PC-9 (cell line): ENCODE measurements around the gene NLRP8. TPM values are rescaled to one million over a fixed set of nuclear protein-coding genes. Genes with fewer than 3 reads are reported as not detected.

Source experiments
- BruUV-seq: library from RNA; stranded (reverse); fragments of 400-500 nt; replicated peaks from 2 replicates; lab custom pipeline; 2021; lab: Mats Ljungman, UMichigan
- CTCF ChIA-PET: fragments of 300-600 bp; sonication (Branson Sonifier 250); formaldehyde crosslinking; loops from one replicate; lab custom pipeline; 2022; ENCODE audit warnings: antibody characterized with exemption; lab: Charles Lee
- POLR2A ChIA-PET: fragments of 300-600 bp; sonication (Branson Sonifier 250); formaldehyde crosslinking; loops from one replicate; lab custom pipeline; 2022; ENCODE audit warnings: antibody characterized with exemption; ENCODE audit not compliant: unreplicated experiment; lab: Charles Lee
- DNase-seq, 2 experiments: peaks; one replicate each; pipeline versions ENCODE4 v3.0.0 to v3.0.0-alpha.2; 2015 to 2022; ENCODE audit warnings: mixed read lengths in 1 of 2
- H2AFZ ChIP-seq: fragments of 200-600 bp; sonication (generic); 2 replicates; pipeline ENCODE4 v1.8.1; 2017; ENCODE audit warnings: antibody characterized with exemption
- H3F3A ChIP-seq: fragments of 200-600 bp; sonication (generic); 2 replicates; pipeline ENCODE4 v1.8.1; 2017; ENCODE audit warnings: antibody characterized with exemption, mild to moderate bottlenecking, low read depth; ENCODE audit not compliant: insufficient read depth
- H3K27ac ChIP-seq: fragments of 200-600 bp; sonication (generic); 2 replicates; pipeline ENCODE4 v1.6.1; 2016; ENCODE audit warnings: mixed run types
- H3K27me3 ChIP-seq: fragments of 200-600 bp; sonication (generic); 2 replicates; pipeline ENCODE4 v1.6.1; 2016; ENCODE audit warnings: low read depth, mixed run types; ENCODE audit not compliant: insufficient read depth
- H3K36me3 ChIP-seq: fragments of 200-600 bp; sonication (generic); 2 replicates; pipeline ENCODE4 v1.6.1; 2016; ENCODE audit warnings: low read depth, mixed run types
- H3K4me1 ChIP-seq: fragments of 200-600 bp; sonication (generic); replicated peaks from 2 replicates; pipeline ENCODE4 v1.6.1; 2016; ENCODE audit warnings: mixed run types; ENCODE audit not compliant: insufficient read depth
- H3K4me2 ChIP-seq: fragments of 200-600 bp; sonication (generic); 2 replicates; pipeline ENCODE4 v1.6.1; 2017; ENCODE audit warnings: mixed run types
- H3K4me3 ChIP-seq: fragments of 200-600 bp; sonication (generic); 2 replicates; pipeline ENCODE4 v1.6.1; 2016; ENCODE audit warnings: mixed run types
- H3K79me2 ChIP-seq: fragments of 200-600 bp; sonication (generic); 2 replicates; pipeline ENCODE4 v1.6.1; 2017; ENCODE audit warnings: low read depth, mixed run types
- H3K9me2 ChIP-seq: fragments of 200-600 bp; sonication (generic); 2 replicates; pipeline ENCODE4 v1.8.1; 2017; ENCODE audit warnings: mild to moderate bottlenecking; ENCODE audit not compliant: insufficient read depth
- H3K9me3 ChIP-seq: fragments of 200-600 bp; sonication (generic); 2 replicates; pipeline ENCODE4 v1.8.1; 2016; ENCODE audit warnings: low read depth; ENCODE audit not compliant: insufficient read depth
- H4K20me1 ChIP-seq: fragments of 200-600 bp; sonication (generic); 2 replicates; pipeline ENCODE4 v1.8.1; 2017; ENCODE audit not compliant: insufficient read depth
- EZH2 ChIP-seq: fragments of 200-600 bp; sonication (generic); IDR thresholded peaks from 2 replicates; pipeline ENCODE4 v1.8.0; 2017; ENCODE audit warnings: antibody characterized with exemption, low read depth
- intact Hi-C: fragments of 100-400 bp; cut with micrococcal nuclease; formaldehyde crosslinking; loops from one replicate; pipeline ENCODE4 v1.10.0; 2022; ENCODE audit not compliant: unreplicated experiment
- total RNA-seq: library from RNA; stranded (reverse); gene quantifications from 2 replicates; pipeline ENCODE4 v1.2.3, GENCODE V29; 2021
- TF ChIP-seq, protein P1 (sequence below): fragments of 200-600 bp; sonication (generic); conservative IDR thresholded peaks from 2 replicates; pipeline ENCODE4 v1.6.1; 2017; ENCODE audit warnings: mixed run types, antibody characterized with exemption, mild to moderate bottlenecking, moderate library complexity

NLRP8 gene
- total RNA-seq, 1 experiment from 2014 or later, result not detected

DNA sequence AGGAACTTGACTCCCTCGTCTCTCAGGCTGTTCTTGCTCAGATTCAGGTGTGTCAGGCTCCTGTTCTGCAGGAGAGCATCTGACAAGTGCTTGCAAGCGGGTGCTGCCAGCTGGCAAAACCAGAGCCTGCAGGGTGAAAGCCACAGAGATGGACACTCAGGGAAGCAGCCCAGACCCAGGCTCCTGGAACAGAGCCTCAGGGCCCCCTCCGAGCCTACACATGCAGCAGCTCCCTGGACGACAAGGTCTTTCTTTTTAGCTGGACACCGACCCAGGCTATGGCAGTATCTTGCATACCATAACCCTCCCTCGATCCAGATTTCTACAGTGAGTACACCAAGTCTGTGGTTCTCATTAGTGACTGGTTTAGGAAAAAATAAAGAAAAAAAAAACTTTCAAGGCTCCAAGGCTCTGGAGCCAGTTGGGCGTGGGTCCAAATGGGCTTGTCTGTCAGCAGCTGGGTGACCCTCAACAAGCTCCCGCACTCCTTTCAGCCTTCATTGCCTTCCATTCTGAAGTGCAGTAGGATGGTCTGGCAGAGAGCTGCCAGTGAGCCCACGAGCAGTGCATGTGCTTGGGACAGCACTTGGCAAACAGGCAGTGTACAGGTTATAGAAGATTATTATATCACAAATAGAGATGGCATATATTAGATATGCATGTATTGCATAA is 45.4 kb upstream of the NLRP8 start:
- Histone ChIP-seq H3K27me3 (peaks cover 74% of the 10 kb centered on the region), H3K27ac (no peak overlapping the region), H3K4me2 (no peak overlapping the region), H4K20me1 (no peaks in the 10 kb centered on the region), H3K9me2 (no peaks in the 10 kb centered on the region), H3K36me3 (no peaks in the 10 kb centered on the region), H3K4me1 (no peaks in the 10 kb centered on the region), H2AFZ (no peak overlapping the region), H3F3A (no peaks in the 10 kb centered on the region), H3K9me3 (no peaks in the 10 kb centered on the region), H3K4me3 (no peak overlapping the region), H3K79me2 (no peaks in the 10 kb centered on the region)
- intact Hi-C loops, result no loop called here
- TF ChIP-seq EZH2, result no peak
- TF ChIP-seq, protein P1, sequence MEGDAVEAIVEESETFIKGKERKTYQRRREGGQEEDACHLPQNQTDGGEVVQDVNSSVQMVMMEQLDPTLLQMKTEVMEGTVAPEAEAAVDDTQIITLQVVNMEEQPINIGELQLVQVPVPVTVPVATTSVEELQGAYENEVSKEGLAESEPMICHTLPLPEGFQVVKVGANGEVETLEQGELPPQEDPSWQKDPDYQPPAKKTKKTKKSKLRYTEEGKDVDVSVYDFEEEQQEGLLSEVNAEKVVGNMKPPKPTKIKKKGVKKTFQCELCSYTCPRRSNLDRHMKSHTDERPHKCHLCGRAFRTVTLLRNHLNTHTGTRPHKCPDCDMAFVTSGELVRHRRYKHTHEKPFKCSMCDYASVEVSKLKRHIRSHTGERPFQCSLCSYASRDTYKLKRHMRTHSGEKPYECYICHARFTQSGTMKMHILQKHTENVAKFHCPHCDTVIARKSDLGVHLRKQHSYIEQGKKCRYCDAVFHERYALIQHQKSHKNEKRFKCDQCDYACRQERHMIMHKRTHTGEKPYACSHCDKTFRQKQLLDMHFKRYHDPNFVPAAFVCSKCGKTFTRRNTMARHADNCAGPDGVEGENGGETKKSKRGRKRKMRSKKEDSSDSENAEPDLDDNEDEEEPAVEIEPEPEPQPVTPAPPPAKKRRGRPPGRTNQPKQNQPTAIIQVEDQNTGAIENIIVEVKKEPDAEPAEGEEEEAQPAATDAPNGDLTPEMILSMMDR, result no peak
- no TSS peak for BruUV-seq
- ChIA-PET POLR2A (no interaction called here), CTCF (no interaction called here)
- DNase-seq, result no peak

DNA sequence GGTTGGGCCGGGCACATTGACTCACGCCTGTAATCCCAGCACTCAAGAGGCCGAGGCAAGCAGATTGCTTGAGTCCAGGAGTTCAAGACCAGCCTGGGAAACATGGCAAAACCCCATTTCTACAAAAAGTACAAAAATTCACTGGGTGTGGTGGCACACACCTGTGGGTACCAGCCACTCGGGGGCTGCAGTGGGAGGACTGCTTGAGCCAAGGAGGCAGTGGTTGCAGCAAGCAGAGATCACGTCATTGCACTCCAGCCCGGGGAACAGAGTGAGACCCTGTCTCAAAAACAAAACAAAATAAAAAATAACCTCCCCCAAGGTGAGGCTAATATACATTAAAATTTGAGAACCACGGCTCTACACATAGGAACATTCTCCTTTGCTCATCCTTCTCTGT is 40.3 kb upstream of the NLRP8 start:
- H3K27me3 ChIP-seq, result peaks cover 61% of the 10 kb centered on the region
- no peak overlapping the region for H2AFZ ChIP-seq
- no TSS peak for BruUV-seq
- H3K4me2 ChIP-seq, result no peak overlapping the region
- no peaks in the 10 kb centered on the region for H3F3A ChIP-seq
- no peaks in the 10 kb centered on the region for H3K9me2 ChIP-seq
- CTCF ChIA-PET, result no interaction called here
- DNase-seq, result no peak
- H3K27ac ChIP-seq, result no peak overlapping the region
- TF ChIP-seq EZH2, result no peak
- TF ChIP-seq, protein P1, result no peak
- POLR2A ChIA-PET, result no interaction called here
- intact Hi-C loops, result no loop called here
- no peaks in the 10 kb centered on the region for H3K4me1 ChIP-seq
- no peaks in the 10 kb centered on the region for H4K20me1 ChIP-seq
- H3K4me3 ChIP-seq, result no peak overlapping the region
- no peaks in the 10 kb centered on the region for H3K79me2 ChIP-seq
- H3K9me3 ChIP-seq, result no peaks in the 10 kb centered on the region
- H3K36me3 ChIP-seq, result no peaks in the 10 kb centered on the region

DNA sequence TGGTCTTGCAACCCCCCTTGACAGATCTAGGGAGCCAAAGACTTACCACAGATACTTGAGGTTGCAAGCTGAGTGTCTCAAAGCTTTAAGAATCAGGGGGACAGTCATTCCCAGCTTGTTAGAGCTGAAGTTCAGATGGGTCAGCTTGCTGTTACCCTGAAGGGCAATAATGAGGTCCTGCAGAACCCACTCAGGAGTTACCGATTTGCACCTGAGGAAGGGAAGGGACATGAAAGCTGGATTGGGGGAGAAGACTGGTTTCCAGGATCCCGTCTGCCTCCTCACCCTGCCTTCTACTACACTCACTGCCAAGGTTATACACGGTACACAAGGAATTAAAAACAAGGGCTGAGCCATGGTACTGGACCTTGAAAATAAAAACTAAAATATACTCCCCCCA is 39.9 kb upstream of the NLRP8 start:
- no TSS peak for BruUV-seq
- POLR2A ChIA-PET, result no interaction called here
- TF ChIP-seq EZH2, result no peak
- TF ChIP-seq, protein P1, result no peak

More for the DNA sequence above, 39.9 kb upstream of the NLRP8 start:
- H3K9me3 ChIP-seq, result no peaks in the 10 kb centered on the region
- CTCF ChIA-PET, result no interaction called here
- no peak overlapping the region for H3K4me2 ChIP-seq
- no peaks in the 10 kb centered on the region for H3K36me3 ChIP-seq
- no peak overlapping the region for H3K4me3 ChIP-seq
- no peak overlapping the region for H3K27ac ChIP-seq
- H3K9me2 ChIP-seq, result no peaks in the 10 kb centered on the region
- intact Hi-C loops, result no loop called here
- H3F3A ChIP-seq, result no peaks in the 10 kb centered on the region
- H4K20me1 ChIP-seq, result no peaks in the 10 kb centered on the region
- H3K79me2 ChIP-seq, result no peaks in the 10 kb centered on the region
- H2AFZ ChIP-seq, result no peak overlapping the region
- H3K27me3 ChIP-seq, result peaks cover 63% of the 10 kb centered on the region
- no peaks in the 10 kb centered on the region for H3K4me1 ChIP-seq
- DNase-seq, result no peak
